ENCODE data around the gene CLBA1.

Gene CLBA1

GRCh38 chr14:105015242-105015641 lies 29.7 kb downstream of the CLBA1 start:
- no peak for TF ChIP-seq CTCF (IDR thresholded peaks at IDR 0.05; ENCODE audit: insufficient read depth, missing control alignments)
- no peak for FAIRE-seq
- no peak for DNase-seq (ENCODE audit: insufficient read length, low spot score)

- FAIRE-seq, result no peak
- no peak for TF ChIP-seq CTCF (IDR thresholded peaks at IDR 0.05; ENCODE audit: insufficient read depth, missing control alignments)
- DNase-seq (ENCODE audit: insufficient read length, low spot score), result no peak
Observed at GRCh38 chr14:105015905-105016304, 30.3 kb downstream of the CLBA1 start.

GRCh38 chr14:105018414-105018813 lies 32.8 kb downstream of the CLBA1 start:
- no peak for TF ChIP-seq CTCF (IDR thresholded peaks at IDR 0.05; ENCODE audit: insufficient read depth, missing control alignments)
- DNase-seq (ENCODE audit: insufficient read length, low spot score), result no peak
- FAIRE-seq, result no peak

- DNase-seq (ENCODE audit: insufficient read length, low spot score), result no peak
- no peak for TF ChIP-seq CTCF (IDR thresholded peaks at IDR 0.05; ENCODE audit: insufficient read depth, missing control alignments)
Observed at GRCh38 chr14:105019861-105020814, 34.5 kb downstream of the CLBA1 start.

GRCh38 chr14:105020815-105021655 lies 35.4 kb downstream of the CLBA1 start, which contains the start of gene CDCA4:
TSS of gene CDCA4 (minus strand) at chr14:105021083. CDS start at chr14:105011929, 9,154 bp downstream.
- no peak for FAIRE-seq
- no peak for TF ChIP-seq CTCF (IDR thresholded peaks at IDR 0.05; ENCODE audit: insufficient read depth, missing control alignments)
- DNase-seq (ENCODE audit: insufficient read length, low spot score), result peak; percentile 98

More at GRCh38 chr14:105019861-105020814, 34.5 kb downstream of the CLBA1 start:
- no peak for FAIRE-seq

- DNase-seq (ENCODE audit: insufficient read length, low spot score) (no peak), FAIRE-seq (no peak)
- TF ChIP-seq CTCF (IDR thresholded peaks at IDR 0.05; ENCODE audit: insufficient read depth, missing control alignments), result peak; percentile 23
Observed at GRCh38 chr14:105021656-105022275, 36.2 kb downstream of the CLBA1 start.

All from D721Med (cell line).